Activated CD8-positive, alpha-beta memory T cell treated with anti-CD3 and anti-CD28 coated beads, Interleukin-2, amount 50 U/mL, for 4 hours (primary cell): Measurements from ENCODE around the gene CYP4F8.
A peak's percentile ranks its signal among the peaks of the same experiment; 100 is the strongest.
"Not testable (repeated sequence)": the region's sequence is repeated elsewhere in the genome, so short reads cannot be mapped to it uniquely, and the experiment has no call there.

ENCODE experiments used
- DNase-seq: peaks from one replicate; pipeline ENCODE4 v3.0.0-alpha.2; 2020

The CYP4F8 gene, protein sequence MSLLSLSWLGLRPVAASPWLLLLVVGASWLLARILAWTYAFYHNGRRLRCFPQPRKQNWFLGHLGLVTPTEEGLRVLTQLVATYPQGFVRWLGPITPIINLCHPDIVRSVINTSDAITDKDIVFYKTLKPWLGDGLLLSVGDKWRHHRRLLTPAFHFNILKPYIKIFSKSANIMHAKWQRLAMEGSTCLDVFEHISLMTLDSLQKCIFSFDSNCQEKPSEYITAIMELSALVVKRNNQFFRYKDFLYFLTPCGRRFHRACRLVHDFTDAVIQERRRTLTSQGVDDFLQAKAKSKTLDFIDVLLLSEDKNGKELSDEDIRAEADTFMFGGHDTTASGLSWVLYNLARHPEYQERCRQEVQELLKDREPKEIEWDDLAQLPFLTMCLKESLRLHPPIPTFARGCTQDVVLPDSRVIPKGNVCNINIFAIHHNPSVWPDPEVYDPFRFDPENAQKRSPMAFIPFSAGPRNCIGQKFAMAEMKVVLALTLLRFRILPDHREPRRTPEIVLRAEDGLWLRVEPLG

DNA sequence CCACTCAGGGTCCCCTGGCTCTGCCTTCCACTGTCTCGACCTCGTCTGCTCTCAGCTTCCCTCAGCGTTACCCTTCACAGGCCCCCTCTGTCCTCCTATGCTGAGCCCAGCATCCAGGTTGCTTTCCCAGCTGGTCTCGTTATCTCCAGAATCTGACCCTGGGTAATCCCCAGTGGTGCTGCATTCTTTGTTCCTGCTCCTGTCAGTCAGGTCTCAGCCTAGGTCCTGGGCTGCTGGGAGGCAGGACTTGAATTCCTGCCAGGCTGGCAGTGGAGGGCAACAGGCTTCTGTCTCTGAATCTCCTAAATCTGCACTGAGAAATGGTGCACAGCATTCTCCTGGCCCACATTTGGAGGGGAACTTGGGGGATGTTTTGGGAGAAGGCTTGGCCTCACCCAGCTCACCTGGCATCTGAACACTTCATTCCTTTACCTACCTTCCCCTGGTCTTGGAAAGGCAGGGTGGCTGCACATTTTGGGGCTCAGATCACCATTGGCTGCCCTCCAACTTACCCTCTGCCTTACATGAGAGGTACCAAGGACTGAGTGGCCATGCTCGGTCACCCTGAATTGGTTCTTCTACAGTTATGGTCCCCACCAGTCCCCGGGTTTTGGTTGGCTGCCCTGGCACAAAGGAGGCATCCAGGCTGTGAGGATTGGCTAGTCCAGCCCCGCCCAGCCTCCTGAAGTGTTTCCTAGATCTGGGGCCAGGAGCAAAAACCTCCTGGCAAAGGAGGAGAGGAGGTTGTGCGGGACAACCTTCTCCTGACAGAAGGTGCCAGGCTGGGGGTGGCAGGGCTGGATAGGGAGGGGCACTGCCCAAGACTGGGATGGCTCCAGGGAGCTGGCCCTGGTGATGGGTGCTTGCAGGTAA is at the start of gene CYP4F8:
CYP4F8 (plus strand) TSS at position 712 of the 873 bp plus-strand sequence. CDS start 399 bp downstream, outside the sequence.
- DNase-seq = no peak

DNA sequence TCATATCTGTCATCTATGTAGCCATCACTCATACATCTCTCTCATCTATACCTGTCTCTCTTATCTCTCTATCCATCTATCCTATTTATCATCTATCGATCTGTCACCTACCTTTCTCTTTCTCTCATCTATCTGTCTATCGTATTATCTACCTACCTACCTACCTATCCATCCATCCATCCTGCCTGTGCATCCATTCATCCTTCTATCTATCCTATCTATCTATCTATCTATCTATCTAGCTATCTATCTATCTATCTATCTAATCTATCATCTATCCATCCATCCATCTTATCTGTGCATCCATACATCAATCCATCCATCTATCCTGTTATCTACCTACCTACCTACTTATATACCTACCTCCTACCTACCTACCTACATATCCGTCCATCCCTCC is 44.6 kb upstream of the CYP4F8 start:
- DNase-seq = no peak

DNA sequence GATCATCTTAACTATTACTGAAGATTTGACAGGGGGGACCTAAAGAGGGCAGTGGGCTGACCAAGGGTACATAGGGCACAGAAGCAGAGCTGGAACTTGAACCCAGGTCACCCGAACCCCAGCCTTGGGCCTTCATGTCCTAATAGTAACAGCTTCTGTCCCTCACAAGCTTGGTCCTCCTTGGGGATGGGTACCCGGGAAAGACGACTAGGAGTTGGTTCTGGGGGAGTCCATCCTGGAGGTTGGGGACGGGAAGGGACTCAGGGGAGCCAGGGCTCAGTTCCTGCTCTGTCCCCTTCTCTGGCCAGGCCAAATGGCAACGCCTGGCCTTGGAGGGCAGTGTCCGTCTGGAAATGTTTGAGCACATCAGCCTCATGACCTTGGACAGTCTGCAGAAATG is 39.6 kb upstream of the CYP4F8 start:
- no peak for DNase-seq

DNA sequence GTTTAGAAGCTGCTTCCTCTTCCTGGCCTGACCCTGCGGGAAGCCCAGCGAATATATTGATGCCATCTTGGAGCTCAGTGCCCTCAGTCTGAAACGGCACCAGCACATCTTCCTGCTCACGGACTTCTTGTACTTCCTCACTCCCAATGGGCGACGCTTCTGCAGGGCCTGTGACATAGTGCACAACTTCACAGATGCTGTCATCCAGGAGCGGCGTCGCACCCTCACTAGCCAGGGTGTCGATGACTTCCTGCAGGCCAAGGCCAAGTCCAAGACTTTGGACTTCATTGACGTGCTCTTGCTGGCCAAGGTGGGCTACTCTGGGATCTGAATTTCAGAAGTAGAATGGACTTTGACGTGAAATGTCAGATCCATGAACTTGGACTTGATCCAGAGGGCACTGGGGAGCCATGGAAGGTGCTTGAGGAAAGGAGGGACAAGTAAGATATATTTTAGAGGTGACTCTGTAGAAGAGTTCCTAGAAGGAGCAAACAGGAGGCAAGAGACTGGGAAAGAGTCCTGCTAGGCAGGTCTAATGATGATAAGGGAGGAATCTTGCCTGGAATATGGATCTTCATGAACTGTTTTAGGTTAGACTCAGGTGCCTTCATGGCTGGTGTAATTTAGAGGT is 38.4 kb upstream of the CYP4F8 start:
- no peak for DNase-seq

DNA sequence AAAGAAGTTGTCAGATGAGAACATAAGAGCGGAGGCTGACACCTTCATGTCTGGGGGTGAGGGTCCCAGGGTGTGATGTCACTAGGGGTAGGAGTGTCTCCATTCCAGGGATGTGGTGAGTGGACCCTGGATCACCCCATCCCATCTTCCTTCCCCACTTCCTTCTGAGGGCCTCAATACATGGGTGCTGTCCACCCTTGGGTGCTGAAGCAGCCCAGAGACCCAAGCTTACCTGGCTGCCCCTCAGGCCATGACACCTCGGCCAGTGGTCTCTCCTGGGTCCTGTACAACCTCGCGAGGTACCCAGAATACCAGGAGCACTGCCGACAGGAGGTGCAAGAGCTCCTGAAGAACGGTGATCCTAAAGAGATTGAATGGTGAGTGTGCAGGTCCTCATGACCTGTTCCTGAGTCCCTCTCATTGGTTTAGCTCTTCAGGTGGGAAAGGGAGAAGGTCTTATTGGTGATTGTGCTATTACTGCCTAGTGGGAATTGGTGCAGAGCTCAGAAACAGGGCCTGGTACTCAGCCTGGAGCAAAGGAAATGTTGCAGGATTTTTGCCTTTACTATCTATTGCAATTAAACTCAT is 37.7 kb upstream of the CYP4F8 start:
- no peak for DNase-seq

DNA sequence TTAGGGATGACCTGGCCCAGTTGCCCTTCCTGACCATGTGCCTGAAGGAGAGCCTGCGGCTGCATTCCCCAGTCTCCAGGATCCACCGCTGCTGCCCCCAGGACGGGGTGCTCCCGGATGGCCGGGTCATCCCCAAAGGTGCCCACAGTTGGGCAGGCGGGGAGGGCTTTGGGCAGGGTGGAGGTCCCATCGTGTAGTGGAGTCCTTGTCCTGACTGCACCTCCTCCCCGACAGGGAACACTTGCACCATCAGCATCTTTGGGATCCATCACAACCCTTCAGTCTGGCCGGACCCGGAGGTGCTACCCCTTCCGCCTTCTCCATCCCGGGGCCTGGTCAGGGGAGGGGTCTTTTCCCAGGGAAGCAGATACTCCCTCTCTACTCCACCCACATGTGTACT is 31.7 kb upstream of the CYP4F8 start:
- no peak for DNase-seq

DNA sequence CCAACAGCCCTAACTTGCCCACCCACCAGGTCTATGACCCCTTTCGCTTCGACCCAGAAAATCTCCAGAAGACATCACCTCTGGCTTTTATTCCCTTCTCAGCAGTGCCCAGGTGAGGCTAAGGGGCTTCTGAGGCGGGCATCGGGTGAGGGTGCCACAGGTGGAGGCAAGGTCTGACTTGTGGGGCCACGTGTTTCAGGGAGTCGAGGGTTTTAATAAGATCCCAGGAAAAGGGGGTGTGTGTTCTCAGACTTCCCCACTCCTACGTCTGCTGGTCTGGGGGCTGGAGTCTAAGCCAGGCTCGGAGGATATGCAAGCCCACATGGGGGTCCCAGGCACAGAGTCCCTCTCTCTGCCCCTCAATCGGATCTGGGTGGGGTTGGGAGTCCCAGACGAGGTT is 30.9 kb upstream of the CYP4F8 start:
- DNase-seq = no peak

DNA sequence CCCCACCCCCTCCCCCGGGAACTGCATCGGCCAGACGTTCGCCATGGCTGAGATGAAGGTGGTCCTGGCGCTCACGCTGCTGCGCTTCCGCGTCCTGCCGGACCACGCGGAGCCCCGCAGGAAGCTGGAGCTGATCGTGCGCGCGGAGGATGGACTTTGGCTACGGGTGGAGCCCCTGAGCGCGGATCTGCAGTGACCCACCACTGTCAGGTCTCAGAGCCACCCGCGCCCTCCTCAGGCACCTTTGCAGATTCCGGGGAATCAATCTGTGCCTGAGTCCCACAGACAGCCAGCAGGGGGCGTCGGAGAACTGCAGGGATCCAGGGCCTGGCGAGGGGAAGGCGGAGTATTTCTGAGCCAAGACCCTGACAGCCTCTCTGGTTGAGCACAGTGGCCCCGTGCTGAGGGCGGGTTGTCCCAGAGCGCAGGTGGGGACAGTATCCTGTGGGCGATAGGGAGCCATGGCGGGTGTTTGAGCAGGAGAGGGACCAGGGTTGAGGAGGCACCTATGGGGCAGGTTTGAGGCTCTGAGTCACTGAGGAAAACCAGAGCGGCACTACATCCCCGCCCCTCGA is 30.4 kb upstream of the CYP4F8 start:
- peak; percentile 87 for DNase-seq

DNA sequence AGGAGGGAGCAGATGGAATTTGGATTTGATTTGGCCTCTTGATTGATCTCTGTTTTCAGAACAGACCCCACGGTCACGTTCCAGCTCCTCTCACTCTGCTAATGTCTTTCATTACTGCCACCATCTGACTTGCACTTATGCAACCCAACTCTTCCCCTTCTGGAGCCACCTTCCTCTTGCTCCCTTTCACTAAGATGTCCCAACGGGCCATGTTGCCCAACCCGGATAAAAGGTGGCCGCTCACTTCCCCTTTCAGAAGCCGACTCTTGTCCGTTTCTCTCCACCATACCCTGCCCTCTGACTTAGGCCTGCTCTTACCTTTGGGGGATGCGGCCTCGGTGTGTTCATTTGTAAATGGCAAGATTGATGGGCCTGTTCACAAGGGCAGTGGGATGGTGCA is 27.4 kb upstream of the CYP4F8 start:
- no peak for DNase-seq

DNA sequence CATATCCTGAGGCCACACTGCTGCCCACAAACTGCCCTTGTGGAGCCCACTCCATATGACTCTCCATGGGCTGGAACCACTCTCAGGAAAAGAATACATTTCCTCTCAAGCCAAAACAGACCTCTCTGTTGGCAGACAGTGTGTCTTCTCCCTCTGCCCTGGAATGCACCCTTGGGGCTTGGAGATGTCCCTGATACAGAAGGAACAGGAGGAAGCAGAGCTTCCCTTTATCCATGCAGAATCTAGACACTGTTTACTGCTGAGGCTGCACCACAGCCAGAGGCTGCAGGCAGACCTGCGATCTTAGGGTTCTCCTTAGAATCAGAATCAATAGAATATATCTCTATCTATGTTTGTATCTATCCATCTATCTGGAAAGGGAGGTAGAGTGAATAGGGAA is 26.8 kb upstream of the CYP4F8 start:
- no peak for DNase-seq

DNA sequence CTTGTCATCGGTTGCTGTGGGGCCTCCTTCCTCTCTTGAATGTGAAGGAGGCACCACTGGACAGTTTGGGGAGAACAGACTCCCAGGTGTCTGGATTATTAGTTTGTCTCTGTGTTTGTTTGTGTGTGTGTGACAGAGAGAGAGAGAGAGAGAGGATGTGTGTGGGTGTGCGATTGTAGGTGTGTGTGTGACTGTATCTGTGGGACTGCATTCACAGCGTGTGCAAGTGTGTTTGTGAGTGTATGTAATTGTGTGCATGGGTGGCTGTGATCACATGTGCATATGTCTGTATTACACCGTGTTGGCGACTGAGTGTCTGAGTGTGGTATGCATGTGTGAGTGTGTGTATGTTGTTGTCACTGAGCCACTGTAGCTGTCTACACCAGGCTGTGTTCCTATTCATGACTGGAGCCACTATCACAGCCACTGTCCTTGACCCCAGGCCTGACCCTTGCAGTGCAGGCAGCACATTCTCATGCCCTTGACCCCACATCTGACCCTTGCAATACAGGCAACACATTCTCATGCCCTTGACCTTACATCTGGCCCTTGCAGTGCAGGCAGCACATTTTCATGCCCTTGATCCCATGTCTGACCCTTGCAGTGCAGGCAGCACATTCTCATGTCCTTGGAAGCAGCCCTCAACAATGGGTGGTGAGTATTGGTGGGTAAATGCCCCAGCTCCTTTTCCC is 25.1 kb upstream of the CYP4F8 start:
- DNase-seq = no peak

DNA sequence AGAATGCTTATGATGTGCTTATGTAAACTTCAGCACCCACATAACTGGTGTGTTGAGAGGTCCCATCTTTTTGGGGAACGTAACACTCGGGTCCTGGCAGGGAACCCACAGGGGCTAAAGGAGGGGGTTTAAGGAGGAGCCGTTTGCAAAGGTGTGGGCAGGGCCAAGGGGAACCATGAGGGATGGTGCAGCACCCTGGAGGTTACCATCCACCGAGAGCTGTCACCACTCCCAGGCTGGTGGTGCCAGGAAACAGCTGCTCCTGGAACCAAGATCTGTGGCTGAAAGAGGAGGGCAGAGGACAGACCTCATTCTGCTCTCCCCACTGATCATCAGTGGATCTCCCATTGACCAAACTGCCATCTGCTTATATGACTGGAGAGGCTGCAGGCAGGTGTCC is 23.2 kb upstream of the CYP4F8 start:
- no peak for DNase-seq

DNA sequence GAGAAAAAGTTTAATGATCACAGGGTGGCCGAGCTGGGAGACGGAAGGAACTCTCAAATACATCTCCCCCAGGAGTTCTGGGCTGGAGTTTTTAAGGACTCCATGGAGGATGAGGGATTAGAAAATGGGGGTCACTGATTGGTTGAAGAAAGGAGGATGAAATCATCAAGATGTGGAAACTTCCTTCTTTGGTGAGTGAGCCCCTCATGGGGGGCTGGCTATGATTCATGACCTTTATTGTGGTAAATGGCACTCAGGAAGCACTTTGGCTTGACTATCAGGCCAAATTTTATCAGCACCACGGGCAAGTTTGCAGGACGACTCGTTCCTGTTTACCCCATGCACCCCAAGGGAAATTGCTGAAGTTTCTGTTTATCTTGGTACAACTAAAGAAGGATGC is 22.5 kb upstream of the CYP4F8 start:
- DNase-seq = not testable (repeated sequence)

DNA sequence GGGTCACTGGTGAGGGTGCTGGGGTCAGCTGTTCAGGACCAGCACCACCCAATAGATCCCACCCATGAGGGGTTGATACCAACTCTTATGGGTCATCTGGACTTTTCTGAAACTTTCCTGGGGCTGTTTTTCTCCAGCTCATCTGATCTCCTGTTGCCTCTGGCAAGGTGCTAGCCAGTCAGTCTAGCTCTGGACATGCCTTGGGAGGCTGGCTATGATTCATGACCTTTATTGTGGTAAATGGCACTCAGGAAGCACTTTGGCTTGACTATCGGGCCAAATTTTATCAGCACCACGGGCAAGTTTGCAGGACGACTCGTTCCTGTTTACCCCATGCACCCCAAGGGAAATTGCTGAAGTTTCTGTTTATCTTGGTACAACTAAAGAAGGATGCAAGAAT is 21.3 kb upstream of the CYP4F8 start:
- not testable (repeated sequence) for DNase-seq

DNA sequence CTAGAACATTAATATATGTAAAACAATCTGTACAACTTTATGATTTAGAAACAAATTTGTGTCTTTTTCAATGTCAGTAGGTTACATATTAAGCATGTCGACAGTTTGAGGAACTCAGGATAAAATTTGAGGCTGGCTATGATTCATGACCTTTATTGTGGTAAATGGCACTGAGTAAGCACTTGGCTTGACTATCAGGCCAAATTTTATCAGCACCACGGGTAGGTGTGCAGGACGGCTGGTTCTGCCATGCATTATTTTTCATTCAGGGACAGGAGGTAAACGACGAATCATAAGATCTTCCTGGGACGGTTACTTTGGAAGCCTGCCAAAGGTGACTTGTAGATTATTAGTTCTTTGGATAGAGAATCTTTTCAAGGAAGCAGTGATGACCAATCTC is 19.9 kb upstream of the CYP4F8 start:
- no peak for DNase-seq

DNA sequence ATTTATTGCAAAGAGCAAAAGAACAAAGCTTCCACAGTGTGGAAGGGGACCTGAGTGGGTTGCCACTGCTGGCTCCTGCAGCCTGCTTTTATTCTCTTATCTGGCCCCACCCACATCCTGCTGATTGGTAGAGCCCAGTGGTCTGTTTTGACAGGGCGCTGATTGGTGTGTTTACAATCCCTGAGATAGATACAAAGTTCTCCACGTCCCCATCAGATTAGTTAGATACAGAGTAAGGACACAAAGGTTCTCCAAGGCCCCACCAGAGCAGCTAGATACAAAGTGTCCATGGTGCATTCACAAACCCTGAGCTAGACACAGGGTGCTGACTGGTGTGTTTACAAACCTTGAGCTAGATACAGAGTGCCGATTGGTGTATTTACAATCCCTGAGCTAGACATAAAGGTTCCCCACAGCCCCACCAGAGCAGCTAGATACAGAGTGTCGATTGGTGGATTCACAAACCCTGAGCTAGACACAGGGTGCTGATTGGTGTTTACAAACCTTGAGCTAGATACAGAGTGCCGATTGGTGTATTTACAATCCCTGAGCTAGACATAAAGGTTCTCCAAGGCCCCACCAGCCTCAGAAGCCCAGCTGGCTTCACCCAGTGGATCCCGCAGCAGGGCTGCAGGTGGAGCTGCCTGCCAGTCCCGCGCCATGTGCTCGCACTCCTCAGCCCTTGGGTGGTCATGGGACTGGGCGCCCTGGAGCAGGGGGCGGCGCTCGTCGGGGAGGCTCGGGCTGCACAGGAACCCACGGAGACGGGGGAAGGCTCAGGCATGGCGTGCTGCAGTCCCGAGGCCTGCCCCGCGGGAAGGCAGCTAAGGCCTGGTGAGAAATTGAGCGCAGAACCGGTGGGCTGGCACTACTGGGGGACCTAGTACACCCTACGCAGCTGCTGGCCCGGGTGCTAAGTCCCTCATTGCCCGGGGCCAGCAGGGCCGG is 6.8 kb upstream of the CYP4F8 start:
- DNase-seq = not testable (repeated sequence)

DNA sequence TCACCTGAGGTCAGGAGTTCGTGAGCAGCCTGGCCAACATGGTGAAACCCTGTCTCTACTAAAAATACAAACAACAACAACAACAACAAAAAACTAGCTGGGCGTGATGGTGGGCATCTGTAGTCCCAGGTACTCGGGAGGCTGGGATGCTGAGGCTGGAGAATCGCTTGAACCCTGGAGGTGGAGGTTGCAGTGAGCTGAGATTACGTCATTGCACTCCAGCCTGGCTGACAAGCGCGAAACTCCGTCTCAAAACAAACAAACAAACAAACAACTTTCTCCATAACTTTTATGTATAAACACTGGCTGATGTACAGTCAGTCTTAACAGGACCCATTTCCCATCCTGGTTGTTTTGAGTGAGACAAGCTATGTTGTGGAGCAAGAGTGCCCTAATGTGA is 5.8 kb upstream of the CYP4F8 start:
- DNase-seq = no peak

DNA sequence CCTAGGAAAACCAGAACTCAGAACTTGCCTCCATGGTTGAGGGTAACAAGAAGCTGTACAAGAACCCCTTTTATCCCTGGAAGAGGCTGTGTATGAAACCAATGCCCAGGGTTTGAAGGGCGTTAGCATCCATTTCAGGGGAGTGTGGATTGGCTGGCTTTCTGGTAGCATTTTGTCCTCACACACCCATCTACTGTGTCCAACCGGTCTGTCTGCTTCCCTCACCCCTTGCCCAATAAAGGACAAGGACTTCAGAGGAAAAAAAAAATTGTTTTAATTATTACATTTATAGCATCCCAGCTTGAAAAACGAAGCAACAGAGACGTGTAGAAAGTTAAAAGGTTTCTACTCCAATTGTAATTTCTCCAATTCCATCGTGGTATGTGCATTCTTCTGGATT is 2.7 kb upstream of the CYP4F8 start:
- no peak for DNase-seq

DNA sequence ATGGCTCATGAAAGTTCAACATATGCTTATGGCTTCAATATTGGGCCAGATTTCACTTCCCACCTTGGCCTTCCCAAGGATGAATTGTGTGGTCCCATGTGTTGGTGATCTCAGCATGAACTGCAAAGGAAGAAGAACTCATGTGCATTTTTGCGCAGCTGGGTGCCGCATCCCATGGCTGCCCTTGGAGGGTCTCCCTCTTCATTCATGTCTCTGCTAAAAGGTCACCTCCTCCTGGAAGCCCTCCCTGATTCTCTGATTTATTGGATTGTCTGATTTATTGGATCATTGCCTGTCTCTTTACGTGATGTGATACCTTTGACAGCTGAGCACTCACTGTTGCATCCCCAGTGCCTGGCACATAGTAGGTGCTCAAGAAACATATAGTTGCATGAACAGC is 1.7 kb upstream of the CYP4F8 start:
- DNase-seq = no peak

DNA sequence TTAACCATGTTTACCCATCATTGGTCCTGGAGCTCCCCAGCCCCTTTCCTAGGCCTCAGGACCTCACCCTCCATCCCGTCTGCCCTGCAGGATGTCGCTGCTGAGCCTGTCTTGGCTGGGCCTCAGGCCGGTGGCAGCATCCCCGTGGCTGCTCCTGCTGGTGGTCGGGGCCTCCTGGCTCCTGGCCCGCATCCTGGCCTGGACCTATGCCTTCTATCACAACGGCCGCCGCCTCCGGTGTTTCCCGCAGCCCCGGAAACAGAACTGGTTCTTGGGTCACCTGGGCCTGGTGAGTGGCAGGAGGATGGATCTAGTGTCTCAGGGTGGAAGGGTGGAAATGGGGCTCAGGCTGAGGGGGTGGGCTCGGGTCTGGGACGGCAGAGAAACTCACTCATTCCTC is 508 bp downstream of the CYP4F8 start:
- no peak for DNase-seq

DNA sequence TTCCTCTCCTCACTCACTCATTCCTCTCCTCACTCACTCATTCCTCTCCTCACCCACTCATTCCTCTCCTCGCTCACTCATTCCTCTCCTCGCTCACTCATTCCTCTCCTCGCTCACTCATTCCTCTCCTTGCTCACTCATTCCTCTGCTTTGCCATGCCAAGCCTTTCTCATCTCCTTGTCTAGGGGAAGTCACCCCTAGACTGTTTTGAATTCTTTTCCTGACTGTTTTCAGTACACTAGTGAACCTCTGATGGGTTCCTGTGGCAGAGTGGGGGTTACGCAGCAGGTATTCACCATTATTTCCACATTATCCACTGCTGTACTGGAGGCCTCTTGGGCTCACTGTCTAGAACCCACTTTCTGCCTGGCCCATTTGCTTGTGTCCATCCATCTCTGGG is 1.2 kb downstream of the CYP4F8 start:
- DNase-seq = no peak
